ENCODE results near the gene GARIN3. TPM values are rescaled to one million over a fixed set of nuclear protein-coding genes. Genes with fewer than 3 reads are reported as not detected.
"Not testable (repeated sequence)": the region's sequence is repeated elsewhere in the genome, so short reads cannot be mapped to it uniquely, and the experiment has no call there.

Gene GARIN3
- total RNA-seq, 1 experiment from 2014 or later: not detected

DNA sequence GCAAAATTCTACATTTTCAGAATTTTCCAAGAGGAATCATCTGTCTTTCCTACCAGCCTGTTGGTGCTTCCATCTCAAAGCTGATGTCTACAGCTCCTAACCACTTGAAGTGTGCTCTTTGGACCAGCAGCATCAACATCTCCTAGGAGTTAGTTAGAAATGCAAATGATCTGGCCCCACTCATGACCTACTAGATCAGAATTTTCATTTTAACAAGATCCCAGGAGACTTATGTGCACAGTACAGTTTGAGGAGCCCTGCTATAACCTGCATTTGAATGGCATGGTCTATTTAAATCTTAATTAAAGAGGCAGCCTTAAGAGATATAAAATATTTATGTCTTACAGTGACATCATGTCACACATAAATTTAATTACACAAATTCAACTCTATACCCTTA lies 48.4 kb upstream of the GARIN3 start:
- H3K27me3 ChIP-seq (replicated peaks; ENCODE audit: insufficient read depth, low read depth, low read length, poor library complexity): no peaks in the 10 kb centered on the region
- H3K9me3 ChIP-seq (ENCODE audit: low read depth, low read length, poor library complexity, severe bottlenecking): no peaks in the 10 kb centered on the region
- no peaks in the 10 kb centered on the region for H3K36me3 ChIP-seq (ENCODE audit: insufficient read depth, low read length, poor library complexity, severe bottlenecking)
- no TSS peak for BruUV-seq (replicated peaks)
- no peak overlapping the region for H3K27ac ChIP-seq (ENCODE audit: low read depth, low read length, poor library complexity, severe bottlenecking)
- intact Hi-C loops (cut with micrococcal nuclease; ENCODE audit: unreplicated experiment): no loop called here
- no peaks in the 10 kb centered on the region for H3K4me1 ChIP-seq (ENCODE audit: insufficient read depth, low read length, poor library complexity, severe bottlenecking)
- ChIA-PET POLR2A (ENCODE audit: low non-redundant PET) (no interaction called here), CTCF (no interaction called here)
- TF ChIP-seq CTCF (conservative IDR thresholded peaks at IDR 0.05; ENCODE audit: low read depth, low read length): no peak
- TF ChIP-seq EZH2 (IDR thresholded peaks at IDR 0.05; ENCODE audit: borderline replicate concordance, low read depth, low read length, poor library complexity, severe bottlenecking): no peak
- H3K4me3 ChIP-seq (ENCODE audit: low read depth, low read length, poor library complexity, severe bottlenecking): no peak overlapping the region
- no peak for DNase-seq (ENCODE audit: low spot score)

DNA sequence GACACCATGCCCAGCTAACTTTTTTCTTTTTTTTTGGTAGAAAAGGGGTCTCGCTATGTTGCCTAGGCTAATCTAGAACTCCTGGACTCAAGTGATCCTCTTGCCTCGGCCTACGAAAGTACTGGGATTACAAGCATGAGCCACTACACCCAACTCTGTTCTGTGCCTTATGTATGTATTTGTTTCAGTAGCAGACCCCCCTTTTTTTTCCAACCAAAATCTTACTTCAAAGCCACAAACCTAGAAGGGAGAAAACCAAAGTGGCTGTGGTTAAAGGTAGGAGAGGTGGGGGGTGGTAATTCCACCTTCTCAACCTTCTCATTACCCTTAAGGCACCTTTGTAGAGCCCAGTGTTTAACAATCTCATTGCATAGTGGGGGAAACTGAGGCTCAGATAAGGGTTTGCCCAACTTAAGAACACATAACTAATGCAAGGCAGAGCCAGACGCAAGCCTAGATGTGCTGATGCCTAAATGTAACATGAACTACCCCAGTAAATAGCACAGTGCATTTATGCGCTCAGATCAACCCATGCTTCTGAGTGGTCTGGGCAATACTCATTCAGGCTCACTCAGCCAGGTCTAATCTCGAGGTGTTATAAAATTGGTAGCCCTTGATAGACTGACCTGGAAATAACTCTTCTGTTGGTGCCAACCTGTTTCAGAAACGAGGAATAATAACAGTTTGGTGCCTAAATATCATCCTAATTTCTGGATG lies 47.6 kb upstream of the GARIN3 start:
- TF ChIP-seq CTCF (conservative IDR thresholded peaks at IDR 0.05; ENCODE audit: low read depth, low read length) (no peak), EZH2 (IDR thresholded peaks at IDR 0.05; ENCODE audit: borderline replicate concordance, low read depth, low read length, poor library complexity, severe bottlenecking) (no peak)
- no peaks in the 10 kb centered on the region for H3K9me3 ChIP-seq (ENCODE audit: low read depth, low read length, poor library complexity, severe bottlenecking)
- no TSS peak for BruUV-seq (replicated peaks)
- intact Hi-C loops (cut with micrococcal nuclease; ENCODE audit: unreplicated experiment): no loop called here
- POLR2A ChIA-PET (ENCODE audit: low non-redundant PET): no interaction called here
- no peaks in the 10 kb centered on the region for H3K27me3 ChIP-seq (replicated peaks; ENCODE audit: insufficient read depth, low read depth, low read length, poor library complexity)
- CTCF ChIA-PET: no interaction called here
- no peak overlapping the region for H3K27ac ChIP-seq (ENCODE audit: low read depth, low read length, poor library complexity, severe bottlenecking)
- H3K4me1 ChIP-seq (ENCODE audit: insufficient read depth, low read length, poor library complexity, severe bottlenecking): no peaks in the 10 kb centered on the region
- no peaks in the 10 kb centered on the region for H3K36me3 ChIP-seq (ENCODE audit: insufficient read depth, low read length, poor library complexity, severe bottlenecking)
- no peak overlapping the region for H3K4me3 ChIP-seq (ENCODE audit: low read depth, low read length, poor library complexity, severe bottlenecking)
- no peak for DNase-seq (ENCODE audit: low spot score)

GRCh38 chr5:157212307-157212706 lies 46.2 kb upstream of the GARIN3 start:
- TF ChIP-seq CTCF (conservative IDR thresholded peaks at IDR 0.05; ENCODE audit: low read depth, low read length): no peak
- TF ChIP-seq EZH2 (IDR thresholded peaks at IDR 0.05; ENCODE audit: borderline replicate concordance, low read depth, low read length, poor library complexity, severe bottlenecking): no peak

GRCh38 chr5:157210652-157211051 lies 44.6 kb upstream of the GARIN3 start:
- not testable (repeated sequence) for H3K36me3 ChIP-seq (ENCODE audit: insufficient read depth, low read length, poor library complexity, severe bottlenecking)

More at GRCh38 chr5:157212307-157212706, 46.2 kb upstream of the GARIN3 start:
- CTCF ChIA-PET: no interaction called here
- no peaks in the 10 kb centered on the region for H3K36me3 ChIP-seq (ENCODE audit: insufficient read depth, low read length, poor library complexity, severe bottlenecking)
- no peaks in the 10 kb centered on the region for H3K27me3 ChIP-seq (replicated peaks; ENCODE audit: insufficient read depth, low read depth, low read length, poor library complexity)
- BruUV-seq (replicated peaks): no TSS peak
- POLR2A ChIA-PET (ENCODE audit: low non-redundant PET): no interaction called here
- intact Hi-C loops (cut with micrococcal nuclease; ENCODE audit: unreplicated experiment): no loop called here
- H3K4me3 ChIP-seq (ENCODE audit: low read depth, low read length, poor library complexity, severe bottlenecking): no peak overlapping the region
- no peak overlapping the region for H3K27ac ChIP-seq (ENCODE audit: low read depth, low read length, poor library complexity, severe bottlenecking)
- no peaks in the 10 kb centered on the region for H3K4me1 ChIP-seq (ENCODE audit: insufficient read depth, low read length, poor library complexity, severe bottlenecking)
- DNase-seq (ENCODE audit: low spot score): no peak
- H3K9me3 ChIP-seq (ENCODE audit: low read depth, low read length, poor library complexity, severe bottlenecking): no peaks in the 10 kb centered on the region

More at GRCh38 chr5:157210652-157211051, 44.6 kb upstream of the GARIN3 start:
- H3K27ac ChIP-seq (ENCODE audit: low read depth, low read length, poor library complexity, severe bottlenecking); CTCF ChIA-PET; DNase-seq (ENCODE audit: low spot score); H3K4me1 ChIP-seq (ENCODE audit: insufficient read depth, low read length, poor library complexity, severe bottlenecking); BruUV-seq (replicated peaks); intact Hi-C loops (cut with micrococcal nuclease; ENCODE audit: unreplicated experiment); H3K27me3 ChIP-seq (replicated peaks; ENCODE audit: insufficient read depth, low read depth, low read length, poor library complexity); H3K4me3 ChIP-seq (ENCODE audit: low read depth, low read length, poor library complexity, severe bottlenecking); H3K9me3 ChIP-seq (ENCODE audit: low read depth, low read length, poor library complexity, severe bottlenecking); POLR2A ChIA-PET (ENCODE audit: low non-redundant PET): not testable (repeated sequence)

All from A673 (cell line).